Measurements from ENCODE around the gene TECTA.
"Not testable (repeated sequence)": the region's sequence is repeated elsewhere in the genome, so short reads cannot be mapped to it uniquely, and the experiment has no call there.

Gene TECTA

DNA sequence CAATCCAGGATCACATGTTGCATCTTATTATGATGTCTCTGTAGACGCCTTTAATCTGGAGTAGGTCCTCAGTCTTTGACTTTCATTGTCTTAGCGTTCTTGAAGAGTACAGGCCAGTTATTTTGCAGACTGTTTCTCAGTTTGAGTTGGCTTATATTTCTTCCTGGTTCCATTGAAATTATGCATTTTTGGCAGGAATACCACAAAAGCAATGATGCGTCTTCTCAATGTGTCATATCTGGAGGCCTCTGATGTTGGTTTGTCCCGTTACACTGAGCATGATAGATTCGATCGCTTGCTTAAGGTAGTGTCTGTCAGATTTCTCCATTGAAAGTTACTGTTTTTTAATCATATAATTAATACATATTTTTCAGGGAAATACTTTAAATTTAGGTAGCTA is 30.6 kb downstream of the TECTA start:
- no peak for DNase-seq (ENCODE audit: low read depth)

DNA sequence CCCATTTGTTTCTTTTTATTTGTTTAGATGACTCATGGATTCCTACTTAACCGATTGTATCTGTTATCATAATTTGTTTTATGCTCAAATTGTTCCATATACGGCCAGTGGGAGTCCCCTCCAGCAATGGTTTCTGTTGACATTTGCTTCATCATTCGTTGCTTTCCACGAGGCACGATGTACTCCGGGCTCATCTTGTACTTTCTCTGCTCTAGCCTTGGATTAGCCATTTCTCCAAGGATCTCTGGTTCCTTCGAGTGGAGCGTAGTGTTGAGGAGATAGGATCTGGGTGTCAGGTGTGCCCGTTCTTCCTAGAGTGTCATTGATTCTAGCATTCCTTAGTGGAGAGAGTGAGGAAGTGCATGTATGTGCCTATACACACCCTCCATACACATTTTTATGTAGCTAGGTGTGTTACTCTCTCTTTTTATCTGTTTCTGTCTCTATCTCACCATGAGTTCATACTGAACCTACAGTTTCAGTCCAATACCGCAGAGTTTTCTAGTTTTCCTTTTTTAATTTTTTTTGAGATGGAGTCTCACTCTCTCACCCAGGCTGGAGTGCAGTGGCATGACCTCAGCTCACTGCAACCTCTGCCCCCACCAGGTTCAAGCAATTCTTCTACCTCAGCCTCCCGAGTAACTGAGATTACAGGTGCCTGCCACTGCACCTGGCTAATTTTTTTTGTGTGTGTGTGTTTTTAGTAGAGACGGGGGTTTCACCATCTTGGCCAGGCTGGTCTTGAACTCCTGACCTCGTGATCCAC is 31.4 kb downstream of the TECTA start:
- DNase-seq (ENCODE audit: low read depth): no peak

DNA sequence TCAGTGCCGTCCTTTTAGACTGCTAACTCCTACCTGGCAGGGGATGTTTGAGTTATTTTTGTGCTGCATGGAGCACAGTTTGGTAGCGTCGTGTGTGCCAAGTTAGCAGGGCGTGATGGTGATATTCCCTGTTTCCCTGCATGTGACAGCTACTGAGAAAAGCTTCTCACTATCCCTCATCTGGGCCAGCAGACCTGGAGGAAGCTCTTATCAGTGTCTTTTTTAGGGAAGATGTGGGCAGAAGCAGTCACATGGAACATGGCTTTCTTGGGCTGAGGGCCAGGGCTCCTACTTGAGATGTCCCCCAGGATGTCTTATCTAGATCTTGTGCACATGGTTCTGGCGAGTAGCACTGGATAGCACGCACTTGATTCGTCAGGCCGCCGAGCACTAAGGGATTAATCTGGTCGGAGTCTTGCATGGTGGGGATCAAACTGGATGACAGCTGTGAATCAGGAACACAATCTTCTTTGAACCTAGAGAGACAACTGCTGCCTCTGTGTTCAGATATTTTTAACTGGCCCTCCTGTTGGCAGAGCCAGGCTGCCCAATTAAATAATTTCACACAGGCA is 33.8 kb downstream of the TECTA start:
- DNase-seq (ENCODE audit: low read depth): no peak

DNA sequence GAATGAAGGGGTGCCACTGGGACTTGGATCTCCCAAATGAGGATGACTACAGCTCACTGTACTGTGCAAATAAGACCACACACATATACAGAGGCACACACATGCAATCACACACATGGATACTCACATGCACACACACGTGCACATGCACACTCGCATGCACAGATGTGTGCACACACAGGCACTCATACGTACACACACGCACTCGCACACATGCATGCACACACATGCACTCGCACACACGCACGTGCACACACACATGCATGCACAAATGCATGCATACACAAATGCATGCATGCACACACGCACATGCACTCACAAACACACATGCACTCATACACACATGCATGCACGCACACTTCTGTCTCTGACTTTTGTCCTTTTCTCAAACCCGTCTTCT is 36.0 kb downstream of the TECTA start:
- no peak for DNase-seq (ENCODE audit: low read depth)

DNA sequence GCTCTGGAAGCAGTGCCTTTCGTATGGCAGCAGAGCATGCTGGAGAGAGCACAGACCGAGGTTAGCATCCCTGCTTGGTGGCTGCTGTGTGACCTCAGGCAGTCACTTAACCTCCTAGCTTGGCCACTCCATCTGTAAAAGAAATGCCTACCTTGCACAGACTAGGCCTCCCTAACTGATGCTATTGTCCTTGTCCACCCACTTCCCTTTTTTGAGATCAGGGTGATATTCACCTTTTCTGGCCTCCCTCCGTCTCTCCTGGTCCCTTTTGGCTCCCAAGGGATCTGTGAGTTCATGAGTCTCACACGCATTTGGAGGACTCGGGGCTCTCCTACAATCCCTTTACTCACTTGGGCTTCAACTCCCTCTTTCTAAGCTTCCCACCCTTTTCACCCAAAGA is 37.2 kb downstream of the TECTA start:
- DNase-seq (ENCODE audit: low read depth): no peak

DNA sequence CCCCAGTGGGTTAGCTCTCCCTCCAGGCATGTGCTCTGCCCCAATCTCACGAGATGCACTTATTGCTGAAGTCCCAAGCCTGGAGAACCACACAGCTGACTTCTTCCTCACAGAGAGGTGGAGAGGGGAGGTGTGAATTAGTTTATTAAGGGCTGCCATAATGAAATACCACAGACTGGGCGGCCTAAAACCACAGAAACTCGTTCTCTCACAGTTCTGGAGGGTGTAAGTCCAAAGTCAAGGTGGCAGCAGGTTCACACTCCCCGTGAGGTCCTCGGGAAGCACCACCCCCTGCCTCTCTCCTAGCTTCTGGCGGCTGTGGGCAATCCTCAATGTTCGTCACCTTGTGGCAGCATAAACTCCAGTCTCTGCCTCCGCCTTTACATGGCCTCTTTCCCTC is 39.3 kb downstream of the TECTA start:
- no peak for DNase-seq (ENCODE audit: low read depth)

DNA sequence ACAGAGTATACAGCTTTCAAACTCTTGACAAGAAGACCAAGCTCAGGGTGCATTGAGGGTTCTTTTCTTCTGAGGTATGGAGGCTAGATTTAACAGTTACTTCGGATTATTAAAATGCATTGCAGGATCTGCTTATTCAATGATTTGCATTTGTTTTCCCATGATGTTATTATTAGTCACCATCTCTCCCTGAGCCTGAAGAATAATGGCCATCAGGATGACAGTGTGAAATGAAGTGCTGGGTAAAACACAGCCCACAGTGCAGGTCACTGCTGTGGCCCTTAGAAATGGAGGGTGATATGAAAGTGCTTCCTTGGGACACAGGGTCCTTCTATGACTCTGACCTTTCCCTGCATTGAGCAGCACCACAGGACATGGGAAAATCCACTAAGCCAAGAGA is 40.0 kb downstream of the TECTA start:
- no peak for DNase-seq (ENCODE audit: low read depth)

DNA sequence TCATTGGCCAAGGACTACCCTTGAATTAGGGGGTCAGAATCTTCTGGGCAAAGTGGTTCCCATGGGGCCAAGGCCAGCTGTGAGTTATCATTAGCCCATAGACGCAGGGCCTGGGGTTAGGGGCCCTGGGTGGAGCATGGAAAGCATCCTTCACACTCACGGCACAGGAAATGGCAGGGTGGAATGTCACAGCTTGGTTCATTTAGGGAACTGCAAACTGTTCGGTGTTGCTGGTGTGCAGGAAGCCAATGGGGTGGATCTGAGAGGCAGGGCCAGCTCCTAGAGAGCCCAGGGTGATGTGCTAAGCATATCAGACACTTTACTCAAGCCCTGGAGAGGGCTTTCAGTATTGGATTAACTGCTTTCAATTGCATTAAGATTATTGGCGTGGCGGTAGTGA is 42.9 kb downstream of the TECTA start:
- DNase-seq (ENCODE audit: low read depth): no peak

DNA sequence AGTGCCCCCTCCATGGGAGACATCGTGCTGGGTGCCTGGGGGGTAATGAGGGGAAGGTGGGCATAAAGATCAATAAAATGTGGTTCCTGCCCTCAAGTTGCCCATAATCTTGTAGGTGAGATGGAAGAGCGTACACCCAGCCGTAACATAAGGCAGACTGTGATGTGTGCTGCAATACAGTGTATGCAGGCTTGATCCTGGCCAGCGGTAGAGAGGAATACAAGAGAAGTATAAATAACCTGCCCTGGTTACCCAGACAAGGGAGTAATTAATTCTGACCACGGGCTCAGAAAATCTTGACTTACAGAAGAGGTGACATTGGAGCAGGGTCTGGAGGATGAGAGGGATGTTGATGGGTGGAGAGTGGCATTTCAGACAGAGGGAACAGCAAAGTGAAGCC is 43.7 kb downstream of the TECTA start:
- no peak for DNase-seq (ENCODE audit: low read depth)

DNA sequence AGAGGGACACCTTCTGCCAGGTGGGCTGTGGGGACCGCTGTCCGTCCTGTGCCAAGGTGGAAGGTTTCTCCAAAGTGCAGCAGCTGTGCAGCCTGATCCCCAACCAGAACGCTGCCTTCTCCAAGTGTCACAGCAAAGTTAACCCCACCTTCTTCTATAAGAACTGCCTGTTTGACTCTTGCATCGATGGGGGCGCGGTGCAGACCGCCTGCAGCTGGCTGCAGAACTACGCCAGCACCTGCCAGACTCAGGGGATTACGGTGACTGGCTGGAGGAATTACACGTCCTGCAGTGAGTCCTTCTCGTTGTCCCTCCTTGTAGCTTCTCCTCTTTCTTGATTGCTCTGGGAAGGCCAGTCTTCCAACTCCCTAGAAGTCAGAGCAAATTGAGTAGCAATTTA is 44.8 kb downstream of the TECTA start:
- no peak for DNase-seq (ENCODE audit: low read depth)

DNA sequence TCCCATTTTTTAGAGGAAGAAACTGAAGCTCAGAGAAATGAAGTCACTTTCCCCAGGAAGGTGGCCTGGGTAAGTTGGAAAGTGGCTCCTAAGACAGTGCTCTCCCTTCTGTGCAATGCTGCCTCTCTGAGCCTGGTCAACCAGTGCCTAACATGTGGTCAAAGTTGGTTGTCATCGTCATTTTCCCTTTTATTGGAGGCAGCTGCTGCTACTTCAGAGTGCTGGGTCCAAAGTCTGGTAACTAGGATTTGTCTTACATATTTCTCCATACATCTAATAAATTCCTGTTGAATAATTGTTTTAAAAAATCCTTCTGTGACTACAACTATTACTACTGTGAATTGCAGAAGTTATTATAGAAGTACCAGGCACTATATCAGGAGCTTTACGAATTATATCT is 48.1 kb downstream of the TECTA start:
- DNase-seq (ENCODE audit: low read depth): no peak

DNA sequence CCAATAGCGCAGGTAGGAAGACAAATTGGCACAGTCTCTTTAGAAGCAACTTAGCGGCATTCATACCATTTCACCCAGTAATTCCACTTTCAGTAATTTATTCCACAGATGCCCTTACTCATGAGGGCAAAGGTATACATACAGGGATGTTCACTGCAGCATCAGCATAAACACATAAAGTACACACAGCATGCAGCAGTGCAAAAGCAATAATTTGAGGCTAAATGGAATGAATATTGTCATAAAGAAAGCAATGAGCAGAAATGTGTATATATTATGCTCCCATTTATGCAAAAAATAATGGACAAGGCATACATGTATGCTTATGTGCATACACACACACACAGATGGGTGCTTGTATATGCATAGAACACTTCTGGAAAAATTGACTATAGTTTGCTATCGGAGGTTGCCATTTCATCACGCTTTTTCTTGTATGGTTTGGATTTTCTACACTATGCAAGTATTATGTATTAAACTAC is 50.2 kb downstream of the TECTA start:
- DNase-seq (ENCODE audit: low read depth): no peak

DNA sequence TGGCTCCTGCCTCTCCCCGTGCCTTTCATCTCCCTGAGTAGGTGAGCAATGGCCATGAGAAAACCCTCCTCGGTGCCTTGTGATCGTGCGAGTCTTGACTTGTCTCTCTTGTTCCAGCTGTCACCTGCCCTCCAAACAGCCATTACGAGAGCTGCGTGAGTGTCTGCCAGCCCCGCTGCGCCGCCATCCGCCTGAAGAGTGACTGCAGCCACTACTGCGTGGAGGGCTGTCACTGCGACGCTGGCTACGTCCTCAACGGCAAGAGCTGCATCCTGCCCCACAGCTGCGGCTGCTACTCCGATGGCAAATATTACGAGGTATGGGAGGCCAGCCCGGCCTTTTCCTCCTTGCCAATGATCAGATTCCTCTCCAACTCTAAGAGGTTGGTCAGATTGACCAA is 51.7 kb downstream of the TECTA start:
- DNase-seq (ENCODE audit: low read depth): no peak

DNA sequence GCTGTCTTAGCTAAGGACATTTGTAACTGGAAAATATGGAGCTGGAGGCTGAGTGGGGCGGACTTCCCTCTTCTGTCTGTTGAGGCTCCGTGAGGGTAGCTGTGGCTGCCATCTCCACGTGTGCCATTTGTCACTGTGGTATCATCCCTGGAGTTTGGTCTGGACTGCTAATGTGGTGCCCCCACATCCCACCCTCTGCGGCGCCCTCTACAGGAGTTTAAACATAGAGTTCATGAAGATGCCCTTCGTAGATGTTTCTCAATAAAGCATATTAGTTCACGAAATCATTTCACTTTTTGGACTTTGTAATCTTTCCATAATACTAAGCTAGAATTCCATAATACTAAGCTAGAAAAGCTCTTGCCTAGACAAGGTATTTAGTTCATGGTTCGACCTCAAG is 52.4 kb downstream of the TECTA start:
- no peak for DNase-seq (ENCODE audit: low read depth)

DNA sequence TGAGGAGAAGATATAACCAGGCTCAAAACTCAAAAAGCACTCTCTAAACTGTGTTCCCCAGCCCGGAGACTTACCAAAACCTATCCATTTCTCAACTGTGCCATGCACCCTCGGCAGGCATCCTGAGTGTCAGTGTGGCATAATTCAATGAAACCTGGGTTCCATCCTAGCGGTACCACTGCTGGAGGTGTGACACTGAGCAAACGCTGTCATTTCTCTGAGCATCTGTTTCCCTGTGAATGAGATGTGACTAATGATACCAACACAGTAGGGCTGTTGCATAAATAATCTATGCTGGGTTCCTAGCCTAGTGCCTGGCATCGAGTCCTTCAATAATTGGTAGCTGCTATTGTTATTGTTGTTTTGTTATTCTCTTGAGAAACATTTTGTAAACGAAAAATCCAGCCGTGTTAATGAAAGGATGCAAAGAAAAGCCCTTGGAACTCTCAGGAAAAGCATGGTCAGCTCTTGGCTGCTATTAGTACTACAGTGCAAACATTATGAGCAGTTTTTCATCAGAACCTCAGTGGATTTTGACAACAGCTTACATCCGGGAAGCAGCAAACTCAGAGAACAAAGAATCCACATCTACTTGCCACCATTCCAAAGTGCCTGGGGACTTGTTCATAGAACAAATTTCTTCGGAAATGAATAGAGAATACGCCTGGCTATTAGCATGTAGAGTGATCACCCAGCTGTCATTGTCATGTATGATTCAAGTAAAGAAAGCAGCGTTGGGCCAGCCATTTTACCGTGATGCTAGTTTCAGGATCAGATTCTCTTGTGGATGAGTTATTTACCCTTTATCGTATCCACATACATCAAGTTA is 53.7 kb downstream of the TECTA start:
- no peak for DNase-seq (ENCODE audit: low read depth)

DNA sequence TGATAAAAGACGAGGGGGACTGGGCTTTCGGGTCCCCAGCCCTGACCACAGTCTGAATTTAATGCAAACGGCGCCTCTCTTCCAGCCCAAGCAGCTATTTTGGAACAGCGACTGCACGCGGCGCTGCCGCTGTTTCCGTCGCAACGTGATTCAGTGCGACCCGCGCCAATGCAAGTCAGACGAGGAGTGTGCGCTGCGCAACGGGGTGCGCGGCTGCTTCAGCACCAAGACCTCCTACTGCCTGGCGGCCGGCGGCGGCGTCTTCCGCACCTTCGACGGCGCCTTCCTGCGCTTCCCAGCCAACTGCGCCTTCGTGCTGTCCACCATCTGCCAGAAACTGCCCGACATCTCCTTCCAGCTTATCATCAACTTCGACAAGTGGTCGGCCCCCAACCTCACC is 56.7 kb downstream of the TECTA start:
- no peak for DNase-seq (ENCODE audit: low read depth)

DNA sequence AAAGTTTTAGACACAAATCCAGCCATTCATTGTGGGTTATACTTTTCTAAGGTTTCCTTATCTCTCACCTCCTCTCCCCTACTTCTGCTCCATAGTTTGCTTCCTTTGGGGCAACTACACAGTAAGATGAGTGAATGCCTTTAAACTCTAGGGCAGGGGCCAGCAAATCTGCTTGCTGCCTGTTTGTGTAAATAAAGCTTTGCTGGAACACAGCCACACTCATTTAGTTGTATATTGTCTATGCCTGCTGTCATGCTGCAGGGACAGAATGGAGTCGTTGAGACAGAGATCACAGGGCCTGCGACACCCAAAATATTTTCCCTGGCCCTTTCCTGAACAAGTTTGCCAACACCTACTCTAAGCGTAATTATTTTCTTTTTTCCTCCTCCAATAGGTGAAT is 58.7 kb downstream of the TECTA start:
- no peak for DNase-seq (ENCODE audit: low read depth)

DNA sequence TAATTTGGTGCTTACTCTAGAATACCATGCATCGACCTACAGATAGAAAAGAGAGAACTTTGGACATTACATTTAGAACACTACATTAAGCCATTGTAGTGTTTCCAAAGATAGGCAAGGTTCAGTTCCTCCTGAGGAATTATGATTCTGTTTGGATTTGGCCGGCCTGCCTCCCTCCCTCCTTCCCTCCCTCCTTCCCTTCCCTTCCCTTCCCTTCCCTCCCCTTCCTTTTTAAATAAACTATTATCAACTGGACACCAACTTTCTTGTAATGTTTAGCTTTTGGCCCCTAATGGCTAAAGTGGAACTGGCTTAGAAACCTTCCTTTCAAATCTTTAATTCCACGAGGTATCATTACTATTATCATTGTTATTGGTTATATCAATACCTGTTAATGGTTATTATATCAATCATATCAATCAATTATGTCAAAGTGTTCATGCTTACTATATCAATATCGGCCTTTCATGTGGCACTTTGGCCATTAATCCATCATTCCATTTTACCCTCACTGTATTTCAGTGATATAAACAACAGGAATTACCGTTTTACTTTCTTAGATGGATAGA is 60.4 kb downstream of the TECTA start:
- DNase-seq (ENCODE audit: low read depth): no peak

DNA sequence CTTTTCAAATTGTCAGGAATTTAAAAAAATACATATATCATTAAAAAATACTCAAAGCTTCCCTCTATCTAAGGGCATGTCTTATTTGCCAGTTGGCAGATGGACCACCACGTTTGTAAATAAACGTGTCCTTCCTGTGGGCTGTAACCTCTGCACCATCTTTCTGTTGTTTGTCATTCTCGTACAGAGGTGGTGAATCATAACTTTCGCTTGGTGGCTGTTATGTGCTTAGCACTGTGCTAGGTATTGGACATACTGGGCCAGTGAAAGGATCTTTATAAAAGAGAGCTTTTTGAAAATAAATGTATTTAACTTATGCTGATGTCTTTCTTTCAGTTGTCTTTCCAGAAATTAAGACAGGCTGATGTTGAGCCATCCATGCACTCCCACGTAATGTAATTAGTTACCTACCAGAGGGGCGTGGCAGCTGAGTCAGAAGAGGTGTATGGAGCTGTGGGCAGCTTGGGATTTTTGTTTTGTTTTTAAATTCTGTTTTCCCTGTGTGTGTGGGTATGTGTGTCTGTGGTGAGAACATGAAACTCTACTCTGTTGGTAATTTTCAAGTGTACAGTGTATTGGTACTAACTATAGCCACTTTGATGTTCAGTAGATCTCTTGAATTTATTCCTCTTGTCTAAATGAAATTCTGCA is 62.7 kb downstream of the TECTA start:
- no peak for DNase-seq (ENCODE audit: low read depth)

DNA sequence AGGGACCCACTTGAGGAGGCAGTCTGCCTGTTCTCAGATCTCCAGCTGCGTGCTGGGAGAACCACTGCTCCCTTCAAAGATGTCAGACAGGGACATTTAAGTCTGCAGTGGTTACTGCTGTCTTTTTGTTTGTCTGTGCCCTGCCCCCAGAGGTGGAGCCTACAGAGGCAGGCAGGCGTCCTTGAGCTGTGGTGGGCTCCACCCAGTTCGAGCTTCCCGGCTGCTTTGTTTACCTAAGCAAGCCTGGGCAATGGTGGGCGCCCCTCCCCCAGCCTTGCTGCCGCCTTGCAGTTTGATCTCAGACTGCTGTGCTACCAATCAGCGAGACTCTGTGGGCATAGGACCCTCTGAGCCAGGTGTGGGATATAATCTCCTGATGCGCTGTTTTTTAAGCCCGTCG is 76.6 kb downstream of the TECTA start:
- not testable (repeated sequence) for DNase-seq (ENCODE audit: low read depth)

DNA sequence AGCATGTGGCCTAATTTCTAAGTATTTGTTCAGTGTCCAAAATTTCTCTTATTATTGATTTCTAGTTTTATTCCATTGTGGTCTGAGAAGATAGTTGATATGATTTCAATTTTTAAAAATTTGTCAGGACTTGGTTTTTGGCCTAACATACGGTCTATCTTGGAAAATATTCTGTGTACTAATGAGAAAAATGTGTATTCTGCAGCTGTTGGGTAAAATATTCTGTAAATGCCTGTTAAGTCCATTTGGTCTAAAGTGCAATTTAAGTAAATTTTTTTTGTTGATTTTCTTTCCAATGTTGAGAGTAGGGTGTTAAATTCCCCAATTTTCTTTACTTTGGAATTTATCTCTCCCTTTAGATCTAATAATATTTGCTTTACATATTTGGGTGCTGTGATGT is 78.3 kb downstream of the TECTA start:
- DNase-seq (ENCODE audit: low read depth): no peak

DNA sequence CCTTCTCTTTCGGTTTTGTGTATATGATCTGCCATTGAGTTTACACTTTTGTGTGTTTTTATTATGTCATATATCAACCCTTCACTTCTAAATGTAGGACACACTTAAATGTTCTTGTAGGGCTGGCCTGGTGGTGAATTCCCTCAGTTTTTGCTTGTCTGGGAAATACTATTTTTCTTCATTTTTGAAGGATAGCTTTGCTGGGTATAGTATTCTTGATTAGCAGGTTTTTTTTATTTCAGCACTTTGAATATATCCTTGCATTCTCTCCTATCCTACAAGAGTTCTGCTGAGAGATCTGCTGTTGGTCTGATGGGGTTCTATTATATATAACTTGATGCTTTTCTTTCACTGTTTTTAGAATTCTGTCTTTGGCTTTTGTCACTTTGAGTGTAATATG is 79.1 kb downstream of the TECTA start:
- no peak for DNase-seq (ENCODE audit: low read depth)
